Kidney epithelial cell (primary cell): ENCODE measurements around the gene PXK. TPM values are rescaled to one million over a fixed set of nuclear protein-coding genes. Genes with fewer than 3 reads are reported as not detected.

ENCODE experiments used
- DNase-seq: peaks from one replicate; pipeline ENCODE4 v3.0.0-alpha.2; 2010; ENCODE audit warnings: low read depth
- H3K27me3 ChIP-seq: 2 replicates; pipeline ENCODE4 v1.6.0; 2011; ENCODE audit warnings: low read length; ENCODE audit not compliant: control insufficient read depth, insufficient read depth
- H3K36me3 ChIP-seq: 2 replicates; pipeline ENCODE4 v1.5.1; 2011; ENCODE audit warnings: low read length; ENCODE audit not compliant: control insufficient read depth, insufficient read depth
- H3K4me3 ChIP-seq: 2 replicates; pipeline ENCODE4 v1.5.1; 2011; ENCODE audit warnings: low read depth, mild to moderate bottlenecking, control low read depth, low read length
- CTCF ChIP-seq: IDR thresholded peaks from 2 replicates; pipeline ENCODE4 v1.5.1; 2011; ENCODE audit warnings: mild to moderate bottlenecking, moderate library complexity, low read length, control low read depth, inconsistent platforms; ENCODE audit not compliant: insufficient read depth, poor library complexity, severe bottlenecking
- total RNA-seq: library from RNA; depleted of rRNA; stranded (reverse); fragments of >200 nt; gene quantifications from 2 replicates; pipeline ENCODE4 v1.2.3, GENCODE V29; 2015

The PXK gene
- total RNA-seq, 1 donor from 2014 or later = 13.2 TPM

- no peaks in the 10 kb centered on the region for H3K27me3 ChIP-seq
- no peak for TF ChIP-seq CTCF
These were observed 40.9 kb upstream of the PXK start for GRCh38 chr3:58291671-58292338.

GRCh38 chr3:58292866-58293265, 39.8 kb upstream of the PXK start:
- no peak for DNase-seq
- Histone ChIP-seq H3K27me3 (no peaks in the 10 kb centered on the region), H3K4me3 (no peak overlapping the region), H3K36me3 (no peaks in the 10 kb centered on the region)
- TF ChIP-seq CTCF = no peak

More at GRCh38 chr3:58291671-58292338, 40.9 kb upstream of the PXK start:
- H3K36me3 ChIP-seq = no peaks in the 10 kb centered on the region
- no peak for DNase-seq
- no peak overlapping the region for H3K4me3 ChIP-seq

- no peak overlapping the region for H3K4me3 ChIP-seq
- no peak for TF ChIP-seq CTCF
- no peak for DNase-seq
- no peaks in the 10 kb centered on the region for H3K27me3 ChIP-seq
- H3K36me3 ChIP-seq = no peaks in the 10 kb centered on the region
These were observed 39.2 kb upstream of the PXK start for GRCh38 chr3:58293516-58293915.

GRCh38 chr3:58296269-58296668, 36.4 kb upstream of the PXK start:
- peaks cover 4% of the 10 kb centered on the region for H3K27me3 ChIP-seq
- H3K36me3 ChIP-seq = no peaks in the 10 kb centered on the region
- DNase-seq = no peak
- TF ChIP-seq CTCF = no peak
- H3K4me3 ChIP-seq = no peak overlapping the region

GRCh38 chr3:58296843-58297242, 35.8 kb upstream of the PXK start:
- Histone ChIP-seq H3K36me3 (no peaks in the 10 kb centered on the region), H3K4me3 (no peak overlapping the region), H3K27me3 (peaks cover 6% of the 10 kb centered on the region)
- no peak for DNase-seq
- no peak for TF ChIP-seq CTCF

- H3K27me3 ChIP-seq = peaks cover 6% of the 10 kb centered on the region
- no peaks in the 10 kb centered on the region for H3K36me3 ChIP-seq
- no peak for DNase-seq
- no peak for TF ChIP-seq CTCF
- no peak overlapping the region for H3K4me3 ChIP-seq
These were observed 34.5 kb upstream of the PXK start for GRCh38 chr3:58298190-58298589.
